HEK293 (cell line): ENCODE data around the gene XKR8.

Source experiments
- CTCF ChIA-PET: fragments of 350-600 bp; formaldehyde crosslinking; extraction: SDS; loops from one replicate; lab custom pipeline; 2021; ENCODE audit warnings: antibody characterized with exemption; lab: Yijun Ruan, JAX
- POLR2A ChIA-PET: fragments of 300-600 bp; formaldehyde crosslinking; extraction: SDS; loops from one replicate; lab custom pipeline; 2020; ENCODE audit warnings: antibody characterized with exemption, inconsistent platforms; lab: Yijun Ruan, JAX
- H3K27ac ChIP-seq: fragments of 200-500 bp; sonication (Bioruptor generic); 2 replicates; pipeline ENCODE4 v1.5.1; 2014; ENCODE audit warnings: low read depth, low read length, control low read depth, inconsistent platforms; ENCODE audit errors: extremely low read depth
- H3K36me3 ChIP-seq, 2 experiments: fragments of 200-500 bp in 1 of 2; sonication (Bioruptor generic) in 1 of 2; 1 replicate in 1 of 2; 2 replicates in 1 of 2; pipeline ENCODE4 v1.5.1; 2014 to 2017; ENCODE audit warnings: inconsistent platforms in 2 of 2, low read length in 2 of 2; ENCODE audit not compliant: control insufficient read depth in 2 of 2, insufficient read depth in 1 of 2
- H3K4me1 ChIP-seq: fragments of 200-500 bp; sonication (Bioruptor generic); 2 replicates; pipeline ENCODE4 v1.5.1; 2014; ENCODE audit warnings: mild to moderate bottlenecking, low read length, inconsistent platforms; ENCODE audit not compliant: control insufficient read depth, insufficient read depth
- H3K4me3 ChIP-seq: 2 replicates; pipeline ENCODE4 v1.5.1; 2011; ENCODE audit warnings: low read depth, mild to moderate bottlenecking, control low read depth, low read length, moderate library complexity
- H3K9me3 ChIP-seq: fragments of 200-500 bp; sonication (Bioruptor generic); 2 replicates; pipeline ENCODE4 v1.5.1; 2014; ENCODE audit warnings: low read depth, low read length, inconsistent platforms; ENCODE audit not compliant: control insufficient read depth, insufficient read depth
- OVOL3 ChIP-seq: fragments of 450-650 bp; formaldehyde crosslinking; IDR thresholded peaks from 2 replicates; pipeline ENCODE4 v1.5.1; 2016; ENCODE audit warnings: missing biosample characterization, missing genetic modification characterization
- SALL2 ChIP-seq: fragments of 450-650 bp; formaldehyde crosslinking; IDR thresholded peaks from 2 replicates; pipeline ENCODE4 v1.5.0; 2017; ENCODE audit warnings: missing biosample characterization, mild to moderate bottlenecking, missing genetic modification characterization, borderline replicate concordance
- ZBTB21 ChIP-seq: fragments of 450-650 bp; formaldehyde crosslinking; IDR thresholded peaks from 2 replicates; pipeline ENCODE4 v1.5.1; 2017; ENCODE audit warnings: missing biosample characterization, missing genetic modification characterization
- ZEB2 ChIP-seq: fragments of 450-650 bp; formaldehyde crosslinking; IDR thresholded peaks from 2 replicates; pipeline ENCODE4 v1.5.1; 2016; ENCODE audit warnings: missing biosample characterization, missing genetic modification characterization
- ZNF169 ChIP-seq: fragments of 450-650 bp; formaldehyde crosslinking; IDR thresholded peaks from 2 replicates; pipeline ENCODE4 v1.5.1; 2016; ENCODE audit warnings: missing biosample characterization, missing genetic modification characterization
- ZNF174 ChIP-seq: fragments of 450-650 bp; formaldehyde crosslinking; IDR thresholded peaks from 2 replicates; pipeline ENCODE4 v1.5.0; 2017; ENCODE audit warnings: missing biosample characterization, mild to moderate bottlenecking, missing genetic modification characterization
- ZNF19 ChIP-seq: fragments of 450-650 bp; formaldehyde crosslinking; IDR thresholded peaks from 2 replicates; pipeline ENCODE4; 2016; ENCODE audit warnings: missing biosample characterization, missing genetic modification characterization, low read depth
- ZNF223 ChIP-seq: fragments of 450-650 bp; formaldehyde crosslinking; IDR thresholded peaks from 2 replicates; pipeline ENCODE4 v1.5.1; 2016; ENCODE audit warnings: missing biosample characterization, missing genetic modification characterization
- ZNF239 ChIP-seq: fragments of 450-650 bp; formaldehyde crosslinking; IDR thresholded peaks from 2 replicates; pipeline ENCODE4 v1.5.1; 2016; ENCODE audit warnings: missing biosample characterization, missing genetic modification characterization
- ZNF529 ChIP-seq: fragments of 450-650 bp; formaldehyde crosslinking; IDR thresholded peaks from 2 replicates; pipeline ENCODE4 v1.5.1; 2017; ENCODE audit warnings: missing genetic modification characterization, missing biosample characterization; ENCODE audit not compliant: insufficient replicate concordance
- ZNF76 ChIP-seq: fragments of 450-650 bp; formaldehyde crosslinking; IDR thresholded peaks from 2 replicates; pipeline ENCODE4; 2016; ENCODE audit warnings: low read depth, missing biosample characterization, missing genetic modification characterization, borderline replicate concordance
- TF ChIP-seq, protein P1 (sequence below): fragments of 450-650 bp; formaldehyde crosslinking; IDR thresholded peaks from 2 replicates; pipeline ENCODE4 v1.5.1; 2016; ENCODE audit warnings: missing biosample characterization, missing genetic modification characterization
- TF ChIP-seq, protein P2 (sequence below): fragments of 450-650 bp; formaldehyde crosslinking; IDR thresholded peaks from 2 replicates; pipeline ENCODE4 v1.5.1; 2016; ENCODE audit warnings: missing biosample characterization, missing genetic modification characterization
- TF ChIP-seq, protein P3 (sequence below): fragments of 450-650 bp; formaldehyde crosslinking; IDR thresholded peaks from 2 replicates; pipeline ENCODE4 v1.5.1; 2016; ENCODE audit warnings: missing biosample characterization, missing genetic modification characterization, borderline replicate concordance
- TF ChIP-seq, protein P4 (sequence below): fragments of 450-650 bp; formaldehyde crosslinking; IDR thresholded peaks from 2 replicates; pipeline ENCODE4 v1.5.1; 2016; ENCODE audit warnings: missing biosample characterization, missing genetic modification characterization

Gene XKR8

DNA sequence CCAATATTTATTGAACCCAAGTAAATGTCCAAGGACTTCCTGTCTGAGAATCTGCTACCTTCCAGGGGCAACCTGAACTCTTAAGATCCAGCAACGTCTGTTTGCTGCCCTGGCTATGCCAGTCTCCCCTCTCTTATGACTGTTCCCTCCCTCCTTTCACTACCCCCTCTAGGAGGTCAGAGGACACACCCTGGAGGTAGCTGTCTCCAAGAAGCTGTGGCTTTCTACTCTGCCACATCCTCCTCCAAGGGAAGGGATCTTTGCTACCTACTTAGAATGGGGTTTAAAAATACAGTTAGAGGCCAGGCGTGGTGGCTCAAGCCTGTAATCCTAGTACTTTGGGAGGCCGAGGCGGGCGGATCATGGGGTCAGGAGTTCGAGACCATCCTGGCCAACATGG lies 28.6 kb upstream of the XKR8 start:
- ChIA-PET POLR2A (no interaction called here), CTCF (interaction anchor here (0.8 to 1.2 kb wide), 2 partner anchors 8 to 10 kb away, joined by 3 to 4 read pairs; no protein-coding TSS in a partner anchor)
- no peak overlapping the region for H3K27ac ChIP-seq
- no peaks in the 10 kb centered on the region for H3K36me3 ChIP-seq
- no peaks in the 10 kb centered on the region for H3K9me3 ChIP-seq
- peaks cover 3% of the 10 kb centered on the region; the same call in 1 of the 2 replicates for H3K4me1 ChIP-seq
- H3K4me3 ChIP-seq = no peak overlapping the region
- TF ChIP-seq OVOL3 (tag by site-specific recombination) (no peak), ZNF169 (tag by site-specific recombination) (no peak), ZNF223 (tag by site-specific recombination) (no peak), ZNF76 (tag by site-specific recombination) (no peak), ZNF174 (tag by site-specific recombination) (no peak), ZEB2 (tag by site-specific recombination) (no peak), SALL2 (tag by site-specific recombination) (no peak), ZNF529 (tag by site-specific recombination) (no peak), ZNF239 (tag by site-specific recombination) (no peak), ZBTB21 (no peak), ZNF19 (tag by site-specific recombination) (no peak)
- TF ChIP-seq, protein P1, sequence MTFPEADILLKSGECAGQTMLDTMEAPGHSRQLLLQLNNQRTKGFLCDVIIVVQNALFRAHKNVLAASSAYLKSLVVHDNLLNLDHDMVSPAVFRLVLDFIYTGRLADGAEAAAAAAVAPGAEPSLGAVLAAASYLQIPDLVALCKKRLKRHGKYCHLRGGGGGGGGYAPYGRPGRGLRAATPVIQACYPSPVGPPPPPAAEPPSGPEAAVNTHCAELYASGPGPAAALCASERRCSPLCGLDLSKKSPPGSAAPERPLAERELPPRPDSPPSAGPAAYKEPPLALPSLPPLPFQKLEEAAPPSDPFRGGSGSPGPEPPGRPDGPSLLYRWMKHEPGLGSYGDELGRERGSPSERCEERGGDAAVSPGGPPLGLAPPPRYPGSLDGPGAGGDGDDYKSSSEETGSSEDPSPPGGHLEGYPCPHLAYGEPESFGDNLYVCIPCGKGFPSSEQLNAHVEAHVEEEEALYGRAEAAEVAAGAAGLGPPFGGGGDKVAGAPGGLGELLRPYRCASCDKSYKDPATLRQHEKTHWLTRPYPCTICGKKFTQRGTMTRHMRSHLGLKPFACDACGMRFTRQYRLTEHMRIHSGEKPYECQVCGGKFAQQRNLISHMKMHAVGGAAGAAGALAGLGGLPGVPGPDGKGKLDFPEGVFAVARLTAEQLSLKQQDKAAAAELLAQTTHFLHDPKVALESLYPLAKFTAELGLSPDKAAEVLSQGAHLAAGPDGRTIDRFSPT (tag by site-specific recombination) = no peak
- TF ChIP-seq, protein P2, sequence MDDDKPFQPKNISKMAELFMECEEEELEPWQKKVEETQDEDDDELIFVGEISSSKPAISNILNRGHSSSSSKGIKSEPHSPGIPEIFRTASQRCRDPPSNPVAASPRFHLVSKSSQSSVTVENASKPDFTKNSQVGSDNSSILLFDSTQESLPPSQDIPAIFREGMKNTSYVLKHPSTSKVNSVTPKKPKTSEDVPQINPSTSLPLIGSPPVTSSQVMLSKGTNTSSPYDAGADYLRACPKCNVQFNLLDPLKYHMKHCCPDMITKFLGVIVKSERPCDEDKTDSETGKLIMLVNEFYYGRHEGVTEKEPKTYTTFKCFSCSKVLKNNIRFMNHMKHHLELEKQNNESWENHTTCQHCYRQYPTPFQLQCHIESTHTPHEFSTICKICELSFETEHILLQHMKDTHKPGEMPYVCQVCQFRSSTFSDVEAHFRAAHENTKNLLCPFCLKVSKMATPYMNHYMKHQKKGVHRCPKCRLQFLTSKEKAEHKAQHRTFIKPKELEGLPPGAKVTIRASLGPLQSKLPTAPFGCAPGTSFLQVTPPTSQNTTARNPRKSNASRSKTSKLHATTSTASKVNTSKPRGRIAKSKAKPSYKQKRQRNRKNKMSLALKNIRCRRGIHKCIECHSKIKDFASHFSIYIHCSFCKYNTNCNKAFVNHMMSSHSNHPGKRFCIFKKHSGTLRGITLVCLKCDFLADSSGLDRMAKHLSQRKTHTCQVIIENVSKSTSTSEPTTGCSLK = no peak
- TF ChIP-seq, protein P3, sequence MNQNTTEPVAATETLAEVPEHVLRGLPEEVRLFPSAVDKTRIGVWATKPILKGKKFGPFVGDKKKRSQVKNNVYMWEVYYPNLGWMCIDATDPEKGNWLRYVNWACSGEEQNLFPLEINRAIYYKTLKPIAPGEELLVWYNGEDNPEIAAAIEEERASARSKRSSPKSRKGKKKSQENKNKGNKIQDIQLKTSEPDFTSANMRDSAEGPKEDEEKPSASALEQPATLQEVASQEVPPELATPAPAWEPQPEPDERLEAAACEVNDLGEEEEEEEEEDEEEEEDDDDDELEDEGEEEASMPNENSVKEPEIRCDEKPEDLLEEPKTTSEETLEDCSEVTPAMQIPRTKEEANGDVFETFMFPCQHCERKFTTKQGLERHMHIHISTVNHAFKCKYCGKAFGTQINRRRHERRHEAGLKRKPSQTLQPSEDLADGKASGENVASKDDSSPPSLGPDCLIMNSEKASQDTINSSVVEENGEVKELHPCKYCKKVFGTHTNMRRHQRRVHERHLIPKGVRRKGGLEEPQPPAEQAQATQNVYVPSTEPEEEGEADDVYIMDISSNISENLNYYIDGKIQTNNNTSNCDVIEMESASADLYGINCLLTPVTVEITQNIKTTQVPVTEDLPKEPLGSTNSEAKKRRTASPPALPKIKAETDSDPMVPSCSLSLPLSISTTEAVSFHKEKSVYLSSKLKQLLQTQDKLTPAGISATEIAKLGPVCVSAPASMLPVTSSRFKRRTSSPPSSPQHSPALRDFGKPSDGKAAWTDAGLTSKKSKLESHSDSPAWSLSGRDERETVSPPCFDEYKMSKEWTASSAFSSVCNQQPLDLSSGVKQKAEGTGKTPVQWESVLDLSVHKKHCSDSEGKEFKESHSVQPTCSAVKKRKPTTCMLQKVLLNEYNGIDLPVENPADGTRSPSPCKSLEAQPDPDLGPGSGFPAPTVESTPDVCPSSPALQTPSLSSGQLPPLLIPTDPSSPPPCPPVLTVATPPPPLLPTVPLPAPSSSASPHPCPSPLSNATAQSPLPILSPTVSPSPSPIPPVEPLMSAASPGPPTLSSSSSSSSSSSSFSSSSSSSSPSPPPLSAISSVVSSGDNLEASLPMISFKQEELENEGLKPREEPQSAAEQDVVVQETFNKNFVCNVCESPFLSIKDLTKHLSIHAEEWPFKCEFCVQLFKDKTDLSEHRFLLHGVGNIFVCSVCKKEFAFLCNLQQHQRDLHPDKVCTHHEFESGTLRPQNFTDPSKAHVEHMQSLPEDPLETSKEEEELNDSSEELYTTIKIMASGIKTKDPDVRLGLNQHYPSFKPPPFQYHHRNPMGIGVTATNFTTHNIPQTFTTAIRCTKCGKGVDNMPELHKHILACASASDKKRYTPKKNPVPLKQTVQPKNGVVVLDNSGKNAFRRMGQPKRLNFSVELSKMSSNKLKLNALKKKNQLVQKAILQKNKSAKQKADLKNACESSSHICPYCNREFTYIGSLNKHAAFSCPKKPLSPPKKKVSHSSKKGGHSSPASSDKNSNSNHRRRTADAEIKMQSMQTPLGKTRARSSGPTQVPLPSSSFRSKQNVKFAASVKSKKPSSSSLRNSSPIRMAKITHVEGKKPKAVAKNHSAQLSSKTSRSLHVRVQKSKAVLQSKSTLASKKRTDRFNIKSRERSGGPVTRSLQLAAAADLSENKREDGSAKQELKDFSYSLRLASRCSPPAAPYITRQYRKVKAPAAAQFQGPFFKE = no peak
- TF ChIP-seq, protein P4, sequence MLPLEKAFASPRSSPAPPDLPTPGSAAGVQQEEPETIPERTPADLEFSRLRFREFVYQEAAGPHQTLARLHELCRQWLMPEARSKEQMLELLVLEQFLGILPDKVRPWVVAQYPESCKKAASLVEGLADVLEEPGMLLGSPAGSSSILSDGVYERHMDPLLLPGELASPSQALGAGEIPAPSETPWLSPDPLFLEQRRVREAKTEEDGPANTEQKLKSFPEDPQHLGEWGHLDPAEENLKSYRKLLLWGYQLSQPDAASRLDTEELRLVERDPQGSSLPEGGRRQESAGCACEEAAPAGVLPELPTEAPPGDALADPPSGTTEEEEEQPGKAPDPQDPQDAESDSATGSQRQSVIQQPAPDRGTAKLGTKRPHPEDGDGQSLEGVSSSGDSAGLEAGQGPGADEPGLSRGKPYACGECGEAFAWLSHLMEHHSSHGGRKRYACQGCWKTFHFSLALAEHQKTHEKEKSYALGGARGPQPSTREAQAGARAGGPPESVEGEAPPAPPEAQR = no peak
